HK-2 (cell line): ENCODE results near the gene JAKMIP1.

Source experiments
- DNase-seq: peaks from one replicate; pipeline ENCODE4 v3.0.0-alpha.2; 2018; ENCODE audit not compliant: unreplicated experiment

Gene JAKMIP1

GRCh38 chr4:6065166-6065565 lies 135.2 kb downstream of the JAKMIP1 start:
- no peak for DNase-seq

GRCh38 chr4:6064383-6064782 lies 136.0 kb downstream of the JAKMIP1 start:
- no peak for DNase-seq

- no peak for DNase-seq
Observed at GRCh38 chr4:6063684-6064083, 136.7 kb downstream of the JAKMIP1 start.

- no peak for DNase-seq
Observed at GRCh38 chr4:6062133-6062532, 138.2 kb downstream of the JAKMIP1 start.

- DNase-seq = no peak
Observed at GRCh38 chr4:6059375-6059805, 141.0 kb downstream of the JAKMIP1 start.

- no peak for DNase-seq
Observed at GRCh38 chr4:6058531-6059374, 141.6 kb downstream of the JAKMIP1 start.

GRCh38 chr4:6056976-6057766 lies 143.2 kb downstream of the JAKMIP1 start:
- no peak for DNase-seq

- DNase-seq = no peak
Observed at GRCh38 chr4:6055436-6055835, 144.9 kb downstream of the JAKMIP1 start.

- no peak for DNase-seq
Observed at GRCh38 chr4:6055030-6055429, 145.3 kb downstream of the JAKMIP1 start.

GRCh38 chr4:6054162-6054922 lies 146.0 kb downstream of the JAKMIP1 start:
- DNase-seq = no peak

GRCh38 chr4:6052679-6053078 lies 147.7 kb downstream of the JAKMIP1 start:
- DNase-seq = no peak

- DNase-seq = no peak
Observed at GRCh38 chr4:6050551-6050950, 149.8 kb downstream of the JAKMIP1 start.

- no peak for DNase-seq
Observed at GRCh38 chr4:6049985-6050384, 150.4 kb downstream of the JAKMIP1 start.

GRCh38 chr4:6049278-6049677 lies 151.1 kb downstream of the JAKMIP1 start:
- no peak for DNase-seq

GRCh38 chr4:6048537-6048936 lies 151.8 kb downstream of the JAKMIP1 start:
- DNase-seq = no peak

GRCh38 chr4:6047130-6047673 lies 153.1 kb downstream of the JAKMIP1 start:
- DNase-seq = no peak

- DNase-seq = no peak
Observed at GRCh38 chr4:6046526-6047129, 153.7 kb downstream of the JAKMIP1 start.

- DNase-seq = no peak
Observed at GRCh38 chr4:6044805-6045204, 155.5 kb downstream of the JAKMIP1 start.

GRCh38 chr4:6044276-6044675 lies 156.1 kb downstream of the JAKMIP1 start:
- no peak for DNase-seq

GRCh38 chr4:6043843-6044242 lies 156.5 kb downstream of the JAKMIP1 start:
- DNase-seq = no peak

GRCh38 chr4:6043188-6043587 lies 157.2 kb downstream of the JAKMIP1 start:
- no peak for DNase-seq
